IPS-18a (cell line): ENCODE measurements around the gene MICU2.

Experiments used
- H3K27ac ChIP-seq: one replicate; pipeline ENCODE4 v1.5.1; 2013; ENCODE audit warnings: low read length
- H3K27me3 ChIP-seq: one replicate; pipeline ENCODE4 v1.6.1; 2013; ENCODE audit warnings: mild to moderate bottlenecking, low read length; ENCODE audit not compliant: control insufficient read depth, insufficient read depth
- H3K36me3 ChIP-seq: one replicate; pipeline ENCODE4 v1.6.1; 2013; ENCODE audit warnings: low read depth, low read length; ENCODE audit not compliant: control insufficient read depth
- H3K4me1 ChIP-seq: one replicate; pipeline ENCODE4 v1.6.1; 2013; ENCODE audit warnings: low read depth, low read length; ENCODE audit not compliant: control insufficient read depth
- H3K4me3 ChIP-seq: one replicate; pipeline ENCODE4 v1.5.1; 2013; ENCODE audit warnings: low read length
- H3K9ac ChIP-seq: one replicate; pipeline ENCODE4 v1.6.1; 2013; ENCODE audit warnings: mild to moderate bottlenecking, low read length, moderate library complexity
- H3K9me3 ChIP-seq: one replicate; pipeline ENCODE4 v1.6.1; 2013; ENCODE audit warnings: low read depth, low read length; ENCODE audit not compliant: control insufficient read depth

Gene MICU2

DNA sequence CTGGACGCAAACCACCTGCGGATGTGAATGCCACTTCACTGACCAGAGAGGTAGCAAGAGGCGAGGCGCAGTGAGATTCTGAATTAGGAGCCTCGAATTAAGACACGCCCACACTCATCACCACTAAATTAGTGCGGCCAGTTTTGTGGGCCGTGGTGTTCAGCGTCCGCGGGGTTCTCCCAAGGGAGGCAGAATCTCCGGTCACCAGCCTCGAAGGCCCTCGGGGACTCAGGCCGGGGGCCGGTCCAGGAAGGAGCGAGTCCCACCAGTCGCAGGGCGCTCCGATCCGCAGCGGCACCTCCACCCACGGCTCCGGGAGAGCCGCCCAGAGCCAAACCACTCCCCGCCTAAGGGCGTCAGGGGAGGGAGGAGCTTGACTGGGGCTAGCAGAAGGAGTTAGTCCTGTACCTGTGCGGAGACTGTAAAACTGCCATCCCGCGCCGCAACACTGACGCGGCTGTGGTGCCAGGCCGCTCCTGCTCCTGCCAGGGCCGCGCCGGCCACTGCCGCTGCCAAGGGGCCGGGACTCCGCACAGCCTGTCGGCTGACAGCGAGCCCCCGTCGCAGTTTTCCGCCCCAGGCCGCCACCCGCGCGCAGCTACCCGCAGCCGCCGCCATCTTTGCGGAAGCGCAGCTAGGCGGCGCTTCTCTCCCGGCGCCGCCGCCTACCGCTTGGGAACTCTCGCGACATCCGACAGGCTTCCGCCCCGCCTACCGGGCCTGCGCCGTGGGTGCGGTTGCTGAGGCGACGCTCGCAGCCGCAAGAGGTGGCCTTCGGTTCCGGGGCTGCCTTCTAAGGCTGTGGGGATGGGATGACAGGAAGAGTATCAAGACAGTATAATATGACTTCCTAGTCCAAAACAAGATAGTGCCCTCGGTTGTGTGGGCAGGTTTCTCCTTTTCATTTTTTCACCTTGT is at the start of gene MICU2:
MICU2 (minus strand) TSS at position 640 of the 918 bp plus-strand sequence; CDS start at position 618, 22 bp downstream.
- Histone ChIP-seq H3K9me3 (no peaks in the 10 kb centered on the region), H3K9ac (peak within 1 kb of the TSS; percentile 90), H3K27me3 (peaks cover 28% of the 10 kb centered on the region), H3K4me3 (peak within 1 kb of the TSS; percentile 96), H3K27ac (peak within 1 kb of the TSS; percentile 55), H3K36me3 (no peaks in the 10 kb centered on the region), H3K4me1 (no peaks in the 10 kb centered on the region)

DNA sequence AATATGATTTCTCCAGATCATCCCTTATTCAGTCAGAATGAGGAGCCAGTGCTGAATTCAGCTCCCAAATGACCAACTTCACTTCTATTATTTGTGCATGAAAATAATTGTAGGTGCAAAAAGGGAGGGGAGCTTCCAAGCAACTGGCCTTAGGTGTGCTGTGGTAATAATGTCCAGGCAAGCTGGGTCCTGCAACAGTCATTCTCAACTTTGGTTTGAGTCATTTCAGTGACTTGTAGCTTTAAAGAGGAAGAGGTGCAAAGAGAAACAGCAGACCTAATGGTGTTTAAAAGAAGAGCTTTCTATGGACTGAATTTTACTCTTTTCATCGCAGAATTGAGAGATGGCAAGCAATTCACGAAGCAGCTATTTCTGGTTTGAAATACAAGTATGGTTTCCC is 37.7 kb upstream of the MICU2 start:
- Histone ChIP-seq H3K9me3 (no peaks in the 10 kb centered on the region), H3K4me1 (no peaks in the 10 kb centered on the region), H3K9ac (no peak overlapping the region), H3K4me3 (no peak overlapping the region), H3K27ac (no peak overlapping the region), H3K36me3 (no peaks in the 10 kb centered on the region), H3K27me3 (no peaks in the 10 kb centered on the region)

- H3K9me3 ChIP-seq, result no peaks in the 10 kb centered on the region
- no peak overlapping the region for H3K27ac ChIP-seq
- H3K9ac ChIP-seq, result no peak overlapping the region
- H3K27me3 ChIP-seq, result no peaks in the 10 kb centered on the region
- no peak overlapping the region for H3K4me3 ChIP-seq
- no peaks in the 10 kb centered on the region for H3K36me3 ChIP-seq
- no peaks in the 10 kb centered on the region for H3K4me1 ChIP-seq
These were observed 35.6 kb upstream of the MICU2 start for GRCh38 chr13:21639561-21639960.

GRCh38 chr13:21638319-21639282 is 34.6 kb upstream of the MICU2 start:
- no peak overlapping the region for H3K27ac ChIP-seq
- no peaks in the 10 kb centered on the region for H3K4me1 ChIP-seq
- no peaks in the 10 kb centered on the region for H3K27me3 ChIP-seq
- H3K4me3 ChIP-seq, result no peak overlapping the region
- no peaks in the 10 kb centered on the region for H3K9me3 ChIP-seq
- H3K36me3 ChIP-seq, result no peaks in the 10 kb centered on the region
- H3K9ac ChIP-seq, result no peak overlapping the region

DNA sequence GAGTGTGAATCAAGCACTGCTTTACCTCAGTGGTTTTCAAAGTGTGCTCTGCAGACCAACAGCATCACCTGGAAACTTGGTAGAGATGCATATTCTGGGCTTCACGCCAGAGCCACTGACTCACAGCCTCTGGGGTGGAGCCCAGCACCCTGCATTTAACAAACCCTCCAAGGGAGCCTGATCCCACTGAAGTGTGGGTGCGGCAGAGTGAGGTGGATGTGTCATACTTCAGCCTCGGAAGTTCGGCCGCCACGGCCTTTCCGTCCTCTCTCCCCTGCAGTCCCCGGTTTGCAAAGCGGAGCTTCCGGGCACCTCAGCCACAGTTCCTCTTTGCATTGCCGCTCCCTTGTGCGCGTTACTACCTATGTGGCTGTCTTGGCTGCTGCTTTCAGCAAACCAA is 33.3 kb upstream of the MICU2 start:
- Histone ChIP-seq H3K9me3 (no peaks in the 10 kb centered on the region), H3K36me3 (no peaks in the 10 kb centered on the region), H3K27ac (no peak overlapping the region), H3K9ac (no peak overlapping the region), H3K27me3 (no peaks in the 10 kb centered on the region), H3K4me3 (no peak overlapping the region), H3K4me1 (no peaks in the 10 kb centered on the region)

GRCh38 chr13:21636656-21637055 is 32.7 kb upstream of the MICU2 start:
- Histone ChIP-seq H3K4me3 (no peak overlapping the region), H3K36me3 (no peaks in the 10 kb centered on the region), H3K27me3 (no peaks in the 10 kb centered on the region), H3K9ac (no peak overlapping the region), H3K4me1 (no peaks in the 10 kb centered on the region), H3K27ac (no peak overlapping the region), H3K9me3 (no peaks in the 10 kb centered on the region)

DNA sequence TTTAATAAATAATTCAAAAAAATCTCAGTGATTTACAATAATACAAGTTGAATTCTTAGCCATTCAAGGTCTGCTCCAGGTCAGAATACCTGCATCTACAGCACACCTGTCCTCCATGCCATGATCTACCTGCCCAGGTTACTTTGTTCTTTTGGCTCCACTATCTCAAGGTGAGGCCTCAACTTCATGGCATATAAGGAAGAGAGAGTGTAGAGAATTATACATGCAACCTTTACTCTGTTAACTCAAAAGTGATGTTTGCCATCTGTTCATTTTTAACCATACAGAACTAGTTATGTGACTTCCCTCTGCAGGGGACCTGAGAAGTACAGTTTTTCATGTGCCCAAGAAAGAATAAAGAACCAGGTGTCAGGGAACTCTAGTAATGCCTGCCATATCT is 28.2 kb upstream of the MICU2 start:
- peaks cover 3% of the 10 kb centered on the region for H3K9me3 ChIP-seq

GRCh38 chr13:21625366-21625765 is 21.4 kb upstream of the MICU2 start:
- no peak overlapping the region for H3K4me3 ChIP-seq
- no peak overlapping the region for H3K9ac ChIP-seq

More for the DNA sequence above, 28.2 kb upstream of the MICU2 start:
- Histone ChIP-seq H3K27ac (no peak overlapping the region), H3K9ac (no peak overlapping the region), H3K4me3 (no peak overlapping the region), H3K4me1 (no peaks in the 10 kb centered on the region), H3K36me3 (no peaks in the 10 kb centered on the region), H3K27me3 (no peaks in the 10 kb centered on the region)

DNA sequence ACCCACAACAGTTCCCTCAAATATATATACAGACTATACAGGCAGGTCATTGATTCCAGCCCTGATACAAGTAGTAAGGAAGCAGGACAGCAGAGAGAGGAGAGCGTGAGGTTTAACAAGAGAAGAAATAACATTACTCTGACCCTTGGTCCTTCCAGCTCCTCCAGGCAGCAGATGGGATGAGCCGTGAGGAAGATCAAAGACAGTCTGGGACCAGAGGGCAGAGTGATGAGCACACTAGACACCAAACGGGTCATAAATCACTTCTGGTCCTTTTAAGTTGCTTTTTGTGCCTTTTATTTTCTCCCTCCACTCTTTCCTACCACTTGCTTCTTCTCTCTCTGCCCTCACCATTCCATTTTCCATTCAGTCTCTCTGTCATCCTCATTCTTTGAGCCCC is 16.9 kb upstream of the MICU2 start:
- no peaks in the 10 kb centered on the region for H3K4me1 ChIP-seq
- no peak overlapping the region for H3K27ac ChIP-seq
- no peak overlapping the region for H3K4me3 ChIP-seq
- no peaks in the 10 kb centered on the region for H3K36me3 ChIP-seq
- no peaks in the 10 kb centered on the region for H3K9me3 ChIP-seq
- no peaks in the 10 kb centered on the region for H3K27me3 ChIP-seq
- H3K9ac ChIP-seq, result no peak overlapping the region

More at GRCh38 chr13:21625366-21625765, 21.4 kb upstream of the MICU2 start:
- no peak overlapping the region for H3K27ac ChIP-seq
- H3K36me3 ChIP-seq, result no peaks in the 10 kb centered on the region
- H3K4me1 ChIP-seq, result no peaks in the 10 kb centered on the region
- H3K27me3 ChIP-seq, result no peaks in the 10 kb centered on the region
- no peaks in the 10 kb centered on the region for H3K9me3 ChIP-seq

DNA sequence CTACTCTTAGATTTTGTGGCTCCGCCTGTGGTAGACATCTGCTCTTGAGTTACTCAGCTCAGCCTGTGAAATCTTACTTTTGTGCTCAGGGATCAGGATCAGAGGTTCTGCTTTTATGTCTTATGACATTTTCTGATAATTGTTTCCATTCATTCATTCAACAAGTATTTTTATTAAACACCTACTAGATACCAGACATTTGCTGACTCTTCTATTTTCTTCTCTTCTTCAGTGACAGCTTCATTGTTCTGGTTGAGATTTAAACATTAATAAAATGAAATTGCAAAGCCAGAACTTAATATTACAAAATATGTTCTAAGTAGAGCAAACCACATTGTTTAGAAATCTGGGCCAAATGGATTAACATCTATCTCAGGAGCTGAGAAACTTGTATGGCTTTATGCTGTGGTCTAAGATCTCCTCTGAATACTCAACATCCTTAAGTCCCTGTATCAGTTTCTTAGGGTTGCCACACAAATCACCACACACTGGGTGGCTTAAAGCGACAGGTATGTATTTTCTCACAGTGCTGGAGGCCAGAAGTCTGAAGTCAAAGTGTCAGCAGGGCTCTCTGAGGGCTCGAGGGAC is 15.8 kb upstream of the MICU2 start:
- H3K4me1 ChIP-seq, result no peaks in the 10 kb centered on the region
- H3K27me3 ChIP-seq, result no peaks in the 10 kb centered on the region
- H3K4me3 ChIP-seq, result no peak overlapping the region
- no peaks in the 10 kb centered on the region for H3K36me3 ChIP-seq
- no peaks in the 10 kb centered on the region for H3K9me3 ChIP-seq
- no peak overlapping the region for H3K27ac ChIP-seq
- H3K9ac ChIP-seq, result no peak overlapping the region

DNA sequence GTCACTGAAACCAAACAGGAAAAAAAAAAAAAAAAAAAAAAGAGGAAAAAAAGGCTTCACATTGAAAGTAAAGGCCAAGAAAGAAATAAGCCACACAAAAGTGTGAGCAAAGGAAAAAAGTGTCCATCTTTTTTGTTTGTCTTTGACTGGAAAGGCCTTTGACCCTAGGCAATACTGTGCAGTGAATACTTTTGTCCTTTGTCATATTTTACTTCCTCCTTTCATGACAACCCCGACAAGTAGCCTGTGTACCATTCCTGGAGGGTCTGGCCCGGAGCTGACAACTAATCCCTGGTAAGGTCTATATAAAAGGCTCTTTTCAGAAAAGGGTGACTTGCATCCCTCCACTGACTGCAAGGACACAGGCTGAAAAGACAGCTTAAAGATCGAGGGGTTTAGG is 12.9 kb upstream of the MICU2 start:
- no peak overlapping the region for H3K27ac ChIP-seq
- H3K4me3 ChIP-seq, result no peak overlapping the region
- H3K4me1 ChIP-seq, result no peaks in the 10 kb centered on the region
- H3K36me3 ChIP-seq, result no peaks in the 10 kb centered on the region
- no peaks in the 10 kb centered on the region for H3K9me3 ChIP-seq
- no peaks in the 10 kb centered on the region for H3K27me3 ChIP-seq
- no peak overlapping the region for H3K9ac ChIP-seq
